EL (cell line): Measurements from ENCODE around the gene RPL28.
"Not testable (repeated sequence)": the region's sequence is repeated elsewhere in the genome, so short reads cannot be mapped to it uniquely, and the experiment has no call there.

Experiments used
- DNase-seq: peaks from one replicate; pipeline ENCODE4 v3.0.0-alpha.2; 2016

RPL28 gene

DNA sequence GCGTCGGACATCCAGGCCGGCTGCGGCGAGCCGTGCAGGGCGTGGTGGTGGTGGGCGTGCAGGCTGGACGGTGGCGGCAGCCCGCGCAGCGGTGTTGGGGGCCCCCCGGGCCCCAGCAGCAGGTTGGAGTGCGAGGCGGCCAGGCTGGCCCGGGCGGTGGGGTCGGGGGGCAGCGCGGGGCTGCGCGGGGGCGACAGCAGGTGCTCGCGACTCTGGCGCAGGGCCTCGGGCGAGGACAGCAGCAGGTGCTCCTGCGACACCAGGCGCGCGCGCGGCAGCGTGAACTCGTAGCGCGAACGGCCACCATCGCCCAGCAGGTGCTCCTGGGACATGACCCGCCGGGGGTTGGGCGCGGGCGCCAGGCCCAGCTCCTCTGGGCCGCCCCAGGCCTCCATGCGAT, 47.6 kb downstream of the RPL28 start:
- no peak for DNase-seq

DNA sequence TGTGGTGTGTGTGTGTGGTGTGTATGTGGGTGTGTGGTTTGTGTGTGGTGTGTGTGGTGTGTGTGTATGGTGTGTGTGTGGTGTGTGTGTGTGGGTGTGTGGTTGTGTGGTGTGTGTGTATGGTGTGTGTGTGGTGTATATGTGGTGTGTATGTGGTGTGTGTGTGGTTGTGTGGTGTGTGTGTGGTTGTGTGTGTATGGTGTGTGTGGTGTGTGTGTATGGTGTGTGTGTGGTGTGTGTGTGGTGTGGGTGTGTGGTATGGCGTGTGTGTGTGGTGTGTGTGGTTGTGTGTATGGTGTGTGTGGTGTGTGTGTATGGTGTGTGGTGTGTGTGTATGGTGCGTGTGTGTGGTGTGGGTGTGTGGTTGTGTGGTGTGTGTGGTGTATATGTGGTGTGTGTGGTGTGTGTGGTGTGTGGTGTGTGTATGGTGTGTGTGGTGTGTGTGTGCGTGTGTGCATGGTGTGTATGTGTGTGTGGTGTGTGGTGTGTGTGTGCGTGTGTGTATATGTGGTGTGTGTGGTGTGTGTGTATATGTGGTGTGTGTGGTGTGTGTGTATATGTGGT, 48.7 kb downstream of the RPL28 start:
- DNase-seq = no peak

DNA sequence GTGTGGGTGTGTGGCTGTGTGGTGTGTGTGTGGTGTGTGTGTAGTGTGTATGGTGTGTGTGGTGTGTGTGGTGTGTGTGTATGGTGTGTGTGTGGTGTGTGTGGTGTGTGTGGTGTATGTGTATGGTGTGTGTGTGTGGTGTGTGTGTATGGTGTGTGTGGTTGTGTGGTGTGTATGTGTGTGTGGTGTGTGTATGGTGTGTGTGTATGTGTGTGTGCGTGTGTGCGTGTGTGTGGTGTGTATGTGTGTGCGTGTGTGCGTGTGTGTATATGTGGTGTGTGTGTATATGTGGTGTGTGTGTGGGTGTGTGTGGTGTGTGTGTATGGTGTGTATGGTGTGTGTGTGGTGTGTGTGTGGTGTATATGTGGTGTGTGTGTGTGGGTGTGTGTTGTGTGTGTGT, 49.3 kb downstream of the RPL28 start:
- no peak for DNase-seq

DNA sequence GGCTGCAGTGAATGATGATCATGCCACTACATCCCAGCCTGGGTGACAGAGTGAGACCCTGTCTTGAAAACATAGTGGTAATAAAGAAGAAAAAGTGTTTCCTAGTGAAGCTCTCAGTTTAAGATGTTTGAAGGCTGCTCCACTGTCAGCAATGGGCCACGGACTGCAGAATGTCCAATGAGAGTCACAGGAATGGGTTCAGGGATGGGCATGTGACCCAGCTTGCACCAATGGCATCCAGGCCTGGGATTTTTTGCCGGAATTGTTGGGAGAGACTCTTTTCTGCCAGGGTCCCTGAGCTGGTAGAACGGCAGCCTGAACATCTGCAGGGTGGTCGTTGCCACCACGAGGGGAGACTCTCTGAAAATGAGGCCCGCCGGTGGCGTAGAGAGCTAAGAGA, 51.1 kb downstream of the RPL28 start:
- no peak for DNase-seq

DNA sequence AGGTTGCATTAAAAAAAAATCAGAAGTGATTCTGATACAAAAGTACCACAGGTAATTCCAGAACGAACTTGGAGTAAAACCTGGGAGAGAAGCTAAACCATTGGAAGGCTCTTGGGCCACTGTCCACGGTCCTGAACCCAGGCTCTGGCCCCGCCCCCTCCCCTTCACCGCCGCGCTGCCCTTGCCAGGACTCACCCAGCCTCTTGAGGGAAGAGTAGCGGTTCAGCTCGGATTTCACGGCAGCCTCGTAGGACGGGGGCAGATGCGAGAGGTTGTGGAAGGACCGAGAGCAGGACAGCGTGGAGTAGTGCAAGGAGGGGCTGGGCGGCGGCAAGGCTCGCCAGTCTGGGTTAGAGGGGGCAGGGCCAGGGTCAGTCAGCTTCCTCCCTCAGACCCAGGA, 51.7 kb downstream of the RPL28 start:
- DNase-seq = peak; percentile 59

DNA sequence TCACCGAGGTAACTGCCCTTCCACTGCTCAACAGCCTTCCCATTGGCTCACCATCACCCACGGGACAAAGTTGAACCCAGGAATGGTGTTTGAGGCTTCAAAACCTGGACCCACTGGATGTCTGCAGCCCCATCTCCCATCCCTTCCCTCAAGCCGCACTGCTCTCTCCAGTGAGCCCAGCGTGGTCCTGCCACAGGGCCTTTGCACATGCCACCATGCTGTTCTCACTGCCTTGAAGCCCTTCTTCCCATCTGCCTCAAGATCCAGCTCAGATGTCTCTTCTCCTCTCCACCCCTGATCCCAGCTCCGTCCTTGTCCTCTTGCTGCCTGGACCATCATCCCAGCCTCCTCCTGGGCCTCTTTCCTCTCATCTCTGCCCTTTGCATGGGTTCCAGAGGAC, 53.3 kb downstream of the RPL28 start:
- no peak for DNase-seq

DNA sequence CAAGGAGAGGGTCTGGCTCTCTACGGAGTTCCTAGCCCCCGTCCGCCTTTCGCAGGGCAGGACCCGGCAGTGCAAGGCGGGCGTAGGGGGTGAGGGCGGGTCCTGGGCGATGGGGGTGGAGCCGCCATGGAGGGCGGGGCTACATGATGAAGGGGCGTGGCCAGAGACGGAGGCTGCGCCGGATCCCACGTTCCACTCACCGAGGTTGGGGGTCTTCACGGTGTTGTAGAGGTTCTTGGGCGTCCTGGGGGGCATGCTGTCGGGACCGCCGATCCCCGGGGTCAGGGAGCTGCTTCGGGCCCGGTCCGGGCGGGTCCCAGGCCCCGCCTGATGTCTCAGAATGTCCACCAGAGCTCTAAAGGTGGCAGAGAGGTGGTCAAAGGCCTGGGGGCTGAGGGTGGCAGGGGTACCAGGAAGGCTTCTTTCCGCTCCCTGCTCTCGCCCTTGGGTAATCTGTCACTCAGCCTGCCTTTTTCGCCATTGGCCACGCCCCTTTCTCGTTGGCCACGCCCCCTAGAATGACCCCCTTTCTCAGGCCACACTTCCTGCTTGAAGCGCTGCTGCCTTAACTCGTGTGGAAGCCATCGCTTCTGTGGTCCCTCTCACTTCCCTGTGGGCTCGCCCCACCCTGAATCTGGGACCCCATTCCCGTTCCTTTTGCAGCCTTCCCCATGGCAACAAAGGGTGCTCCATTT, 54.8 kb downstream of the RPL28 start:
- peak; percentile 22 for DNase-seq

DNA sequence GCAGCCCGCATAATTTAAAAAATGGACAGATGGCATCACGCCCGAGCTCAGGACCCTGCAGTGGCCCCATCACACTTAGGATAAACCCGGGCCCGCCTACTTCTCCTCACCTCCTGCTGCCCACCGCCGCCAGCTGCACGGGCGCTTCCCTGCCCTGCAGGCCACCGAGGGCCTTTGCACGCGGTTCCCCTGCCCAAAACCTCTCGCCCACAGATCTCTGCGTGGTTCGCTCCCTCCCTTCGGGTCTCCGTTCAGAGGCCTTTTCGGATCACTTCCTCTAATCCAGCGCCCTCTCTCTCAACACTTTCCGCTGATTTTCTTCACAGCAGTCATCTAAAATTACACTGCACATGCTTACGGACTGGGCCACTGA, 55.6 kb downstream of the RPL28 start:
- no peak for DNase-seq

DNA sequence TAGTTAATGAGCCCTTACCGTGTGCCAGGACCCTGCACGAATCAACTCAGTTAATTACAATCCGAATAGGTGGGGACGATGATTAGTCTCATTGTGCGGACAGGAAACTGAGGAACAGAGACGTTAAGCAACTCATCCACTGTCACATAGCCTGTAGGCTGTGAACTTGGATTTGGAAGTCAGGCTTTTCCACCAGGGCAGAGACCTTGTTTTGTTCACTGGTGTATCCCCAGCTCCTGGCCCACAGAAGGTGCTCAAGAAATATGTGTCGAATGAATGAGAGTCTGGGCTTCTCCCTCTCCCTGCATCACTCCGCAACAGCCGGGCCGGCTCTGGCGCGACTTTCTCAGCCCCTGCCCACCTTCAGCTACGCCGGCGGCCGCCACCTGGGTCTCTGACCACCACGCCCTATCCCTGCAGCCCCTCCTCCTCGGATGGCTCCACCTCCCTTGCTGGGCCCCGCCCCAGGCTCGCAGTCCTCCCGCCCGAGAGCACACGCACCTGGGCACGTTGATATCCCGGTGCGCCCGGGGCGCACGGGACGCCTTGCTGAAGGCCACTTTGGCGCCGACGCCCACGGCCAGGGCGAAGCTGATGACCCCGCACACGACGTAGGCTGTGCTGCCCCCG, 56.1 kb downstream of the RPL28 start:
- no peak for DNase-seq

DNA sequence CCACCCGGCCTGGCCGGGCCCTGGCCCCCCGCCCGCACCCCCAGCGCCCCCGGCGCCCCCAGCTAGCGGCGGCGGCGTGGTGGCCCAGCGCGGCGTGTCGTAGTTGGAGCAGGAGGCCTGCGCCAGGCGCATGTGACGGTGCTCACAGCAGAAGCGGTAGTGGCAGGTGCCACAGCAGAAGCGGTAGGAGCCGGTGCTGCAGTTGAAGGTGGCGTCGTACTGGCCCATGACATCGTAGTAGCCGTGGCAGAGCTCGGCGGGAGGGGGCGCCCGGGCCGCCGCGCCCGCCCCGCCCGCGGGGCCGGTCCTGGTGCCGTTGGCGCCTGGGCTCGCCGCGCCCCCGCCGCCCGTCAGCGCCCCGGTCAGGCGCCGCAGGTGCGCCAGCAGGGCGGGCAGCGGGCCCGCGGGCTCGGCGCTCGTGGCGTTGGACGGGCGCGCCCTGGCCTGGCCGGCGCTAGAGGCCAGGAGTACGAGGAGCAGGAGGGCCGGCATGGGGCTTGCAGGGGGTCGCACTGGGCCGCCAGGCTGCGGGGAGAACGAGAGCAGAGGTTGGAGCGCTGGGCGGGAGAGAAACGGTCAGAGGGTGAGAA, 56.7 kb downstream of the RPL28 start:
- DNase-seq = no peak

DNA sequence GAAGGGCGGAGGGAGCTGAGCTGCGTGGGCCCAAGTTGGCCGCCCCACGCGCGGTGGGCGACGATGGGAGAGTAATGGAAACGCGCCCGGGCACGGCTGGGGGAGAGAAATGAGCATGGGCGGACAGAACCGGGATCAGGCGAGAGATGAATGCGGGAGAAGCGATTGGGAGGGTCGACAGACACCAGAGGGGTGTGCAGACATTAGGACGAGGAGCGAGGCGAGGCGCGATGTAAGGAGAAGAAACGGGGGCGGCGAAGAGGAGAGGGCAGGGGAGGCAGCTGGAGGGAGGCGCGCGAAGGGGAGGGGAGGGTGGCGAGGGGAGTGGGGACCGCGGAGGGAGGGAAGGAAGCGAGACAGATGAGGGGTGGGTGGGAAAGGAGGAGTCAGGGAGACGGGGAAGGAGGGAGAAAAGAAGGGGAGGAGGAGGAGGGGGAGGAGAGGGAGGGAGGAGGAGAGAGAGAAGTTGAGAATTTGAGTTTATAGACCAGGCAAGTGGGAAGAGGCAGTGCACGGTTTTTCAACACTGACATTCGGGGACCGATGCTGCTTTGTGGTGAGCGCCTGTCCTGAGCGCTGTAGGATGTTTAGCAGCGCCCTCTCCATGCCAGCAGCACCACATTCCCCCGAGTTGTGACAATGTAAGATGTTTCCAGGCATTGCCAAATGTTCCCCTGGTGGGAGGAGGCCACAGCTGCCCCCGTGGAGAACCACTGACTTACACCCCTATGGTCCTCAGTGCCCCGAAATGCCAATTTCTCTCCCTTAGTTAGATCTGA, 57.5 kb downstream of the RPL28 start, which contains the start of gene SHISA7:
SHISA7 (minus strand) TSS at position 256 of the 779 bp plus-strand sequence. CDS start 437 bp downstream, outside the sequence.
- DNase-seq = no peak

DNA sequence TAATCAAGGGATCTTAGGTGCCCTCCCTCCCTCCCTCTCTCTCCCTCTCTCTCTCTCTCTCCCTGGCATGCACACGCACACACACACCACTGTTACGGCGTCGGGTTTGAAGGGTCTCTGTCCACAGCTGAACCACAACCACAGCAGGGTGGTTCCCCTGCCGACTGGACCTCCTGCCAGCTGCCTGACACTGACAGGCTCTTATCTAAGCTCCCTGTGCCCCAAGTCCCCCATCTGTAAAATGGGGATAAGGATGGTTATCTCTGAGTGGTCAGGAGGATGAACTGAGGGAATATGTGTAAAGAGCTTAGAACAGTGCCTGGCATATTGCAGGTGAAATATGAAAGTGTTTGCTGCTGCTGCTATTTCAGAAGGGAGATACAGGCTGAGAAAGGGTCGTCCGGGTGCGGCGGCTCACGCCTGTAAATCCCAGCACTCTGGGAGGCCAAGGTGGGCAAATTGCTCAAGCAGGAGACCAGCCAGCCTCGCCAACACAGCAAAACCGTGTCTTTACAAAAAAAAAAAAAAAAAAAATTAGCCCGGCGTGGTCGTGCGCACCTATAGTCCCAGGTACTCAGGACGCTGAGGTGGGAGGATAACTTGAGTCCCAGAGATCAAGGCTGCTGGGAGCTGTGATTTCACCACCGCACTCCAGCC, 58.2 kb downstream of the RPL28 start:
- no peak for DNase-seq

DNA sequence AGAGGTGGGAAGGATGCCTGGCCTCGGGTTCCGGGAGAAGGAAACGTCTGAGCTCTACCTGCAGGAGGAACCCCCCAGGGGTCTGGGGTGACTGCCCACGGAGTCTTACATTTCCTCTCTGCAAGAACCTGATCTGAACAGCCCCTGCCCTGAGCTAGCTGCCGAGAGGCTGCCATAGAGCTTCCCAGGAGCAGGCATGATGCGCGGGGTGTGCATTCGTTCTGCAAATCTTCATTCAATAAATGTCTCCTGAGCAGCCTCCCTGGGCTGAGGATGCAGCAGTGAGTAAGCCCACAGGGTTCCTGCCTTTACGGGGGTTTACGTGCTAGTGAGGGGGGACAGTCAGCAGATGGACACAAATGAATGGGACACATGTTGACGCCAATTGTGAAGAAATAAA, 58.9 kb downstream of the RPL28 start:
- no peak for DNase-seq

DNA sequence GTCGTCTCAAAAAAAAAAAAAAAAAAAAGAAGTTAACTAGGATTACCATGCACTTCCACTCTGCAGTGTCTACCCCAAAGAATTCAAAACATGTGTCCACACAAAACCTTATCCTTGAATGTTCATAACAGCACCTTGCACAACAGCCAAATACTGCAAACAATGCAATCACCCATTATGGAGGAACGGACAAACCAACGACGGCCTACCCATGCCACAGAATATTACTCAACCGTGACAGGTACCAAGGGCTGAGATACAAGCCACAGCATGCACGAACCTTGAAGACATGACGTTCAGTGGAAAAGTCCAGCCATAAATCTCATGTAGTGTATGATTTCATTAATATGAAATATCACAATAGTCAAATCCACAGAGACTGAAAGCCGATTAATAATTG, 60.3 kb downstream of the RPL28 start:
- DNase-seq = no peak

DNA sequence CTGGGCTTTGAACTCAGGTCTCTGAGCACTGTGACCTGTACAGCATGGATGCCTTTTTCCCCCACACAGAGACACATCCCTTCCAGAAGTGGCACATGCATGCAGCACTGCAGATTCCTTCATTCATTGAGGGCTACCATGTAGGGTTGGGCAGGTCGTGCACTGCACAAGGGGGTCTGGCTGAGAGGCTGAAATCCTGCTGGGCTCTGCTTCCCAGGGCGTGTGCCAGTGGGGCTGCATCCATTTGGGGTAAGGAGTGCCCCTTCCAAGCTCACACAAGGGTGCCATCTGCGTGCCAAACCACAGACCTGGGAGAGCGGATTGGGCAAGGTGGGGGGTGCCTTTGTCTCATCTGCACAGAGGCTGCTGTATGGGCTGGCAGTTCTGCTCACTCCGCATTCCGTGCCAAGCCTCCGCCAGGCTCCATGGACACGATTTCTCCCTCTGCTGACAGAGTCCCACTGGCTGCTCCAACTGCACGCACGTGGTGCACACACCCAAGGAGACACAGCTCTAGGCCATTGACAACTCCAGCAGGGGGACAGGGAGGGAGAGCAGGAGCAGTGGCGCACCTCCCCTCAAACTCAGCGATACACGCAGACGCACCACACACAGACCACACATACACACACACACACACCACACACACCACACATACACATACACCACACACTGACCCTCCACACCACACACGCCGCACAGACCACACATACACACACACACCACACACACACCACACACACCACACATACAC, 61.9 kb downstream of the RPL28 start:
- peak; percentile 45 for DNase-seq

DNA sequence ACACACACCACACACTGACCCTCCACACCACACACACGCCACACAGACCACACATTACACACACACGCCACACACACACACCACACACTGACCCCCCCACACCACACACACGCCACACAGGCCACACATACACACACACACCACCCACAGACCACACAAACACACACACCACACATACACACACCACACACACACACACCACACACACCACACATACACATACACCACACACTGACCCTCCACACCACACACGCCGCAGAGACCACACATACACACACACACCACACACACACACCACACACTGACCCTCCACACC, 62.4 kb downstream of the RPL28 start:
- DNase-seq = not testable (repeated sequence)

DNA sequence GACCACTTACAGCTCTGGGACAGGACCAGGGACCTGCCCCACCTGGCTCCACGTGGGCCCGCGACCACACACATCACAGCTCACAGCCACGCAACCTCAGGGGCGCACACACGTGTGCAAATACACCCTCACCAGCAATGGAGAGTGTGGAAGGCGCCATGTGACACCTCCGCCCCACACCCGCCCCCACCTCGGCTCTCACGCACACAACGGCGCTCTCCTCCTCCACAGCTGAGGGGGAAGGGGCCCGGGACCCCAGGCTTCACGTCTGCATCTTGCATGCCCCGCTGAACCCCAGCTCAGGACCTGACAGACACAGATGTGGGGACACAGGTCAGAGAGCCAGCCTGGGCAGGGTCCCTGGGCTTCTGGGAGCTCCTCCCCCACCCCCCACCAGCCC, 63.7 kb downstream of the RPL28 start:
- DNase-seq = no peak

DNA sequence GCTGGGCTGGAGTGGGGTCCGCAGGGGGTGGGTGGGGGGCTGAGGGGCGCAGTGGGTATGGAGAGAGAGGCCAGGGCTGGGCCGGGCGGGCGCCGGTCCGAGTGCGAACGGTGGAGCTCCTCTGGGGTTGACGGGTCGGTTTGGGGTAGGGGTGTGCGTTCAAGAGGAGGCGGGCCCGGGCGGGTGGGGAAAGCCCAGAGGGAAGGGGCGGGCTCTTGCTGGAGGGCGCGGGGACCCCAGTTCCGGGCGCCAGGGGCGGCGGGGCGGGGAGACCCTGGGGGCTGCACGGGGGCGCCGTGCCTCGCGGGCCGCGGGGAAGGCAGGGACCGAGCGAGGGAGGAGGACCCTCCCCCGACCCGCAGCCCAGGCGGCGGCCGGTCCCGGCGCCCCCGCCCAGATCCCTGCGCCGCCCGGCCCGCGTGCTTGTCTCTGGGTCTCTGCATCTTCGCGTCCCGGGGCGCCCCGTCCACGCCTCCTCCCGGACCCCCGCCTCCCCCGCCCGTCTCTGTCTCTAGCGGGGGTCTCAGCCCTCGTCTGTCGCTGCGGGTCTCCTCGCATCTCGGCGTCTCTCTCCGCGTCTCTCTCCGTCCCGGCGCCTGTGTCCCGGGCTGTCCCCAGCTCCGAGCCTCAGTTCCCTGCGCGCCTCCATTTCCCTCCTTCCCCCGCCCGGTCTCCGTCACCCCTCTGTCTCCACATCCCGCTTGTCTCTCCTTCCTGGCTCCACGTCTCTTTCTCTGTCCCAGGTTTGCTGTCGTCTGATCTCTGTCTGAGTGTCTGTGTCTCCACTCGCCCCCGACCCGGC, 65.6 kb downstream of the RPL28 start:
- DNase-seq = no peak

DNA sequence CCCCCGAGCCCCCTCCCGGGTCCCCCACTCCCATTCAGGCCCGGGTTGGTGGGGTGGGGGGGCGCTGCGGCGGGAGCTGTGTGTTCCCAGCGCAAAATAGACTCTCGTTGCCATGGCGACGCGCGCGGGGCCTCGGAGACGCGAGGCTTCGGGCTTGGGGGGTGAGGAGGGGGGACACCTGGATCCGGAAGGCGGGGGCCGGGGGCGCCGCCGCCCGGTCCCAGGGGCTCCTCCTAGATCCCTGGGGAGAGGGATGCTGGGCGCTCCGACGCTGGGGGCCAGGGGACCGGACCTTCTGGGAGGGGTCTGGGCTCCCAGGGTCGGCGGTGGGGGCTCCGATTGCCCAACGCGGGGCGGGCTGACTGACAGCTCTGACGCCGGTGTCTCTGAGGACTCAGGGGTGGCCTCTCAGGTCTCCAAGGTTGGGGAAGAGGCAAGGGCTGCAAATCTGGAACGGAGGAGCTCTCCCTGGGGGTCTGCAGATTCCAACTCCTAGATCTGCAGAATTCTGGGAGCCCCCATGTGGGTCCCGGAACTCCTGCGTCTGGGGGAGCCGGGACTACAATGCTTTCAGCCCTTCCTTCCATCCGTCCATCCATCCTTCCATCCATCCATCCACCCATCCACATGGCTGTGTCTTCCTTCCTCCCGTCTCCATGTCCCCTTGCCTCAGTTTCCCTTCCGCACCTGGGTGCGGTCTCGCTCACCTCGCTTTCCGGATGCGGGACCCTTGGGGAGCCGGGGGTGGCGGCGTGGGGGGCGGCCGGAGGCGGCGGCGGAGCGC, 66.4 kb downstream of the RPL28 start:
- DNase-seq = no peak
